Choroid plexus epithelial cell (primary cell): ENCODE results near the gene SH3TC1.

Experiments used
- DNase-seq: peaks from one replicate; pipeline ENCODE4 v3.0.0-alpha.2; 2010; ENCODE audit warnings: low read depth
- H3K4me3 ChIP-seq: 2 replicates; pipeline ENCODE4 v1.5.1; 2011; ENCODE audit warnings: low read depth, mild to moderate bottlenecking, control low read depth, low read length, moderate library complexity
- TF ChIP-seq, protein P1 (sequence below): conservative IDR thresholded peaks from 2 replicates; pipeline ENCODE4 v1.5.1; 2011; ENCODE audit warnings: low read depth, mild to moderate bottlenecking, control low read depth, inconsistent platforms, low read length, moderate library complexity

The SH3TC1 gene

DNA sequence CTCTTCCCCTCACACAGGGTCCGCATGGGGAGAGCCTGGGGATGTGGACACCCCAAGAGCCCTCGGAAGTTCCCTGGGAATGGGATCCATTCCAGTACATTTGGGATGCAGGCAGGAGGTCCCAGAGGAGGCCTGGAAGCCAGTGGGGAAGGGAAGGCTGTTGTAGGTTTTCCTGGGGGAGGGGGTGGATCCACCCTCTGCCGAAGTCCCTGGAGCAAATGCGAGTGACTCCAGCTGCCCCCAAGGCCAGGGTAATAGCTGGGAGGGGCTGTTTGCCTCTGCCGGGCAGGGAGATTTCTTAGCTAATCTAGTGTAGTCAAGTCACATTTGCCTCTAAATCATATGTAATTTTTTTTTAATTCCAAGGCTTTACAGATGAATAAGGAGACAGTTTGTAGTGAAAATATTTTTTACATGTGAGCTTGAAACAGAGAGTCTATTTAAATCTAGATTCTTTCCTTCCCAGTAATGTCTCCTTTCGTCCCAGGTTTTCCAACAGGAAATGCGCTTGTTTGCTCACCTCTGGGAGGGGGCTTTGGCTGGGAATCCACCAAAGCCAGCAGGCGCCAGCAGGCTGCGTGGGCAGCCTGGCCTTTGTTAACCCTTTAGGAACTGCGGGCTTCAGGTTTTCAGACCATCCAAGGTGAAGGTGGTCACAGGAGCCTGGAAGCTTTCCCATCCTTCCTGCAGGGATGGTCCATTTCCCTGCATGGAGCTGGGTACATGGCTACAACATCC lies 26.8 kb downstream of the SH3TC1 start:
- TF ChIP-seq, protein P1, sequence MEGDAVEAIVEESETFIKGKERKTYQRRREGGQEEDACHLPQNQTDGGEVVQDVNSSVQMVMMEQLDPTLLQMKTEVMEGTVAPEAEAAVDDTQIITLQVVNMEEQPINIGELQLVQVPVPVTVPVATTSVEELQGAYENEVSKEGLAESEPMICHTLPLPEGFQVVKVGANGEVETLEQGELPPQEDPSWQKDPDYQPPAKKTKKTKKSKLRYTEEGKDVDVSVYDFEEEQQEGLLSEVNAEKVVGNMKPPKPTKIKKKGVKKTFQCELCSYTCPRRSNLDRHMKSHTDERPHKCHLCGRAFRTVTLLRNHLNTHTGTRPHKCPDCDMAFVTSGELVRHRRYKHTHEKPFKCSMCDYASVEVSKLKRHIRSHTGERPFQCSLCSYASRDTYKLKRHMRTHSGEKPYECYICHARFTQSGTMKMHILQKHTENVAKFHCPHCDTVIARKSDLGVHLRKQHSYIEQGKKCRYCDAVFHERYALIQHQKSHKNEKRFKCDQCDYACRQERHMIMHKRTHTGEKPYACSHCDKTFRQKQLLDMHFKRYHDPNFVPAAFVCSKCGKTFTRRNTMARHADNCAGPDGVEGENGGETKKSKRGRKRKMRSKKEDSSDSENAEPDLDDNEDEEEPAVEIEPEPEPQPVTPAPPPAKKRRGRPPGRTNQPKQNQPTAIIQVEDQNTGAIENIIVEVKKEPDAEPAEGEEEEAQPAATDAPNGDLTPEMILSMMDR: no peak

DNA sequence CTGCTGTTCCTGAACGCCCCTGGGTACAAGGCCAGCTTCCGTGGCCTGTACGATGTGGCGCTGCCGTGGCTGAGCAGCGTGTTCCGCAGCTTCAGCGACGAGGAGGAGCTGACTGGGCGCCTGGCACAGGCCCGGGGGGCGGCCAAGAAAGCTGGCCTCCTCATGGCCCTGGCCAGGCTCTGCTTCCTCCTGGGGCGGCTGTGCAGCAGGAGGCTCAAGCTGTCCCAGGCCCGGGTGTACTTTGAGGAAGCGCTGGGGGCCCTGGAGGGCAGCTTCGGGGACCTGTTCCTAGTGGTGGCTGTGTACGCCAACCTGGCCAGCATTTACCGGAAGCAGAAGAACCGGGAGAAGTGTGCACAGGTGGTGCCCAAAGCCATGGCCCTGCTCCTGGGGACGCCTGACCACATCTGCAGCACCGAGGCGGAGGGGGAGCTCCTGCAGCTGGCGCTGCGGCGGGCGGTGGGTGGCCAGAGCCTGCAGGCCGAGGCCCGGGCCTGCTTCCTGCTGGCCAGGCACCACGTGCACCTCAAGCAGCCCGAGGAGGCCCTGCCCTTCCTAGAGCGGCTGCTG lies 28.2 kb downstream of the SH3TC1 start:
- DNase-seq: no peak
- no peak overlapping the region for H3K4me3 ChIP-seq
- TF ChIP-seq, protein P1: no peak

More for the DNA sequence above, 26.8 kb downstream of the SH3TC1 start:
- DNase-seq: no peak
- no peak overlapping the region for H3K4me3 ChIP-seq

DNA sequence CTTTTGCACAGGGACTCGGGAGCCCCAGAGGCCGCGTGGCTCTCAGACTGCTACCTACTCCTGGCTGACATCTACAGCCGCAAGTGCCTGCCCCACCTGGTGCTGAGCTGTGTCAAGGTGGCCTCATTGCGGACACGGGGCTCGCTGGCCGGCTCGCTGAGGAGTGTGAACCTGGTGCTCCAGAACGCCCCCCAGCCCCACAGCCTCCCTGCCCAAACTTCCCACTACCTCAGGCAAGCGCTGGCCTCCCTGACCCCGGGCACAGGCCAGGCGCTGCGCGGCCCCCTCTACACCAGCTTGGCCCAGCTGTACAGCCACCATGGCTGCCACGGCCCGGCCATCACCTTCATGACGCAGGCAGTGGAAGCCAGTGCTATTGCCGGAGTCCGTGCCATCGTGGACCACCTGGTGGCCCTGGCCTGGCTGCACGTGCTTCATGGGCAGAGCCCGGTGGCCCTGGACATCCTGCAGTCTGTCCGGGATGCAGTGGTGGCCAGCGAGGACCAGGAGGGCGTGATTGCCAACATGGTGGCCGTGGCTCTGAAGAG lies 28.8 kb downstream of the SH3TC1 start:
- DNase-seq: no peak
- H3K4me3 ChIP-seq: no peak overlapping the region
- TF ChIP-seq, protein P1: no peak

DNA sequence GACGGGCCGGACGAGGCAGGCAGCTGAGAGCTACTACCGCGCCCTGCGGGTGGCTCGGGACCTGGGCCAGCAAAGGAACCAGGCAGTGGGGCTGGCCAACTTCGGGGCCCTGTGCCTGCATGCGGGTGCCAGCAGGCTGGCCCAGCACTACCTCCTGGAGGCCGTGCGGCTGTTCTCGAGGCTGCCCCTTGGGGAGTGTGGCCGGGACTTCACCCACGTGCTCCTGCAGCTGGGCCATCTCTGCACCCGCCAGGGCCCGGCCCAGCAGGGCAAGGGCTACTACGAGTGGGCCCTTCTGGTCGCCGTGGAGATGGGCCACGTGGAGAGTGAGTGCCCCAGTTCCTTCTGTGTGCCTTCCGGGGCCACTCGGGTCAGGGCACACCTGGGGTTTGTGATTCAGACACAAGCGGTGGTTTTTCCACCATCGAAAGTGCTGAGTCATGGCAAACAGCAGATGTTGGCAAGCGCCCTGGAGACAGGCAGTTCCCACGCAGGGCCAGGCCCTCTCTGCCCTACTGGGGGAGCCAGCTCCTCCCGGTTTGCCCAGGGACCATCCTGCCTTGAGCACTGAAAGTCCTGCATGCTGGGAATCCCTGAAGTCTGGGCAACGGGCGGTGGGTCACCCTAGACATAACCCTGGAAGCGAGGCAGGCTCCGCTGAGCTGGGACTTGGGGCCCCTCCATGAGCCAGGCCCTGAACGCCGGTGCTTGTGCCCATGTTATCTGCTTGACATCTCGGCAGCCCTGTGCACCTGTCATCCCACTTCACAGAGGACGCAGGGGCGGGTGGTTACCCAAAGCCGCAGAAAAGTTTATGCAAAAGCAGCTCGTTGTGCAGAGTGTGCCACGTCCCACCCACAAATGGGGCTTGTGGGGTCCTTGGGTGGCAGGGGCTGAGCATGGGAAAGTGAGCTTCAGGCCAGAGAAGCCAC lies 29.5 kb downstream of the SH3TC1 start:
- DNase-seq: peak; percentile 92
- TF ChIP-seq, protein P1: no peak
- no peak overlapping the region for H3K4me3 ChIP-seq

DNA sequence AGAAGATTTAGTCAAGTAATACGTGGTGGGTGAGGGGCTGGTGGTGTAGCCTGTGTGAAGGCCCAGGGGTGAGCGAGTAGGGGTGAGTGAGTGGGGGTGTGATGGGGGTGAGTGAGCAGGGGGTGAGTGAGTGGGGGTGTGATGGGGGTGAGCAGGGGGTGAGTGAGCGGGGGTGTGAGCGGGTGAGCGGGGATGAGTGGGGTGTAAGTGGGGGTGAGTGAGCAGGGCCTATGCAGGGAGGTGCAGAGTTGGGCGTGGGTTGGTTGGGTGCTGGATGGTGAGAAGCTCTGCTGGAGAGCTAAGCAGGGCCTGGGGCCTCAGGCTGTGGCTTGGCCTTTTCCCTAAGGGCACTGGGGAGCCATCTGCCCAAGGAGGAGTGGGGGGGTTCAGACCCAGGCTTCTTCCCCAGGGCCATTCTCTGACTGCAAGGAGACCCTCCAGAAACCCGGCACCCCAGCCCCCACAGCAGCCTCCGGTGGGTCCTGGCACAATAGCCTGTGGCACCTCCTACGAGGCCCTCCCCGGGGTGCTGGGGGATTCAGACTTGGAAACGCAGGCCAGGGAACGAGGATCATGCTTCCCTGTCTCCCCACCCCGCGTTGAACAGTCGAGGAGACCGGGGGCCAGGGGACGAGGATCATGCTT lies 30.4 kb downstream of the SH3TC1 start:
- TF ChIP-seq, protein P1: no peak
- no peak overlapping the region for H3K4me3 ChIP-seq
- no peak for DNase-seq

DNA sequence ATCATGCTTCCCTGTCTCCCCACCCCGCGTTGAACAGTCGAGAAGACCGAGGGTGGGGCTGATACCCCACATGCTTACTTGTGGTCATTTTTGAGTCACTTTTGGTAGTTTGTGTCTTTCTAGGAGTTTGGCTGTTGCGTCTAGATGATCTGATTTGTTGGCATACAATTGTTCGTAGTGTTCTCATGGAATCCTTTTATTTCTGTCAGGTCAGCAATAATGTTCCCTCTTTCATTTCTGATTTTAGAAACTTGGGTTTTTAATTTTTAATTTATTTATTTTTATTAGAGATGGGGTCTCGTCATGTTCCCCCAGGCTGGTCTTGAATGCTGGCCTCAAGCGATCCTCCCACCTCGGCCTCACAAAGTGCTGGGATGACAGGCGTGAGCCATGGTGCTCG lies 30.9 kb downstream of the SH3TC1 start:
- TF ChIP-seq, protein P1: no peak
- no peak for DNase-seq
- H3K4me3 ChIP-seq: no peak overlapping the region
